Mesothelial cell of epicardium (in vitro differentiated cells): ENCODE results near the gene PLXND1. TPM values are rescaled to one million over a fixed set of nuclear protein-coding genes. Genes with fewer than 3 reads are reported as not detected.

Experiments used
- DNase-seq, 2 experiments: peaks; one replicate each; pipeline ENCODE4 v3.0.0; 2021; ENCODE audit warnings: low spot score in 2 of 2; ENCODE audit not compliant: unreplicated experiment in 2 of 2
- H3K27ac Mint-ChIP-seq: 2 replicates; pipeline ENCODE4 v1.8.0; 2021; ENCODE audit warnings: mixed read lengths
- H3K27me3 Mint-ChIP-seq: 2 replicates; pipeline ENCODE4 v1.8.0; 2021; ENCODE audit warnings: low read depth, mixed read lengths
- H3K36me3 Mint-ChIP-seq: 2 replicates; pipeline ENCODE4 v1.8.0; 2021; ENCODE audit warnings: mixed read lengths
- H3K4me1 Mint-ChIP-seq: 2 replicates; pipeline ENCODE4 v1.8.0; 2021; ENCODE audit warnings: mixed read lengths
- H3K4me3 Mint-ChIP-seq: 2 replicates; pipeline ENCODE4 v1.8.0; 2021; ENCODE audit warnings: mild to moderate bottlenecking, moderate library complexity, mixed read lengths
- H3K9me3 Mint-ChIP-seq: 2 replicates; pipeline ENCODE4 v1.8.0; 2021; ENCODE audit warnings: mixed read lengths
- total RNA-seq: library from RNA; stranded (reverse); gene quantifications from 3 replicates; pipeline ENCODE4 v1.2.1, GENCODE V29; 2021
- TF ChIP-seq, protein P1 (sequence below): fragments of 200-600 bp; sonication (generic); IDR thresholded peaks from one replicate; pipeline ENCODE4 v1.5.0; 2021; ENCODE audit warnings: antibody characterized with exemption; ENCODE audit not compliant: unreplicated experiment

The PLXND1 gene
- total RNA-seq, 1 donor from 2014 or later = 60.6 TPM

GRCh38 chr3:129638481-129638880 lies 32.0 kb upstream of the PLXND1 start:
- H3K27ac Mint-ChIP-seq = no peak overlapping the region
- H3K27me3 Mint-ChIP-seq = no peaks in the 10 kb centered on the region
- H3K4me1 Mint-ChIP-seq = no peaks in the 10 kb centered on the region
- DNase-seq = no peak
- peaks cover 6% of the 10 kb centered on the region for H3K36me3 Mint-ChIP-seq
- TF ChIP-seq, protein P1, sequence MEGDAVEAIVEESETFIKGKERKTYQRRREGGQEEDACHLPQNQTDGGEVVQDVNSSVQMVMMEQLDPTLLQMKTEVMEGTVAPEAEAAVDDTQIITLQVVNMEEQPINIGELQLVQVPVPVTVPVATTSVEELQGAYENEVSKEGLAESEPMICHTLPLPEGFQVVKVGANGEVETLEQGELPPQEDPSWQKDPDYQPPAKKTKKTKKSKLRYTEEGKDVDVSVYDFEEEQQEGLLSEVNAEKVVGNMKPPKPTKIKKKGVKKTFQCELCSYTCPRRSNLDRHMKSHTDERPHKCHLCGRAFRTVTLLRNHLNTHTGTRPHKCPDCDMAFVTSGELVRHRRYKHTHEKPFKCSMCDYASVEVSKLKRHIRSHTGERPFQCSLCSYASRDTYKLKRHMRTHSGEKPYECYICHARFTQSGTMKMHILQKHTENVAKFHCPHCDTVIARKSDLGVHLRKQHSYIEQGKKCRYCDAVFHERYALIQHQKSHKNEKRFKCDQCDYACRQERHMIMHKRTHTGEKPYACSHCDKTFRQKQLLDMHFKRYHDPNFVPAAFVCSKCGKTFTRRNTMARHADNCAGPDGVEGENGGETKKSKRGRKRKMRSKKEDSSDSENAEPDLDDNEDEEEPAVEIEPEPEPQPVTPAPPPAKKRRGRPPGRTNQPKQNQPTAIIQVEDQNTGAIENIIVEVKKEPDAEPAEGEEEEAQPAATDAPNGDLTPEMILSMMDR = no peak
- H3K4me3 Mint-ChIP-seq = no peak overlapping the region
- peaks cover 16% of the 10 kb centered on the region for H3K9me3 Mint-ChIP-seq

DNA sequence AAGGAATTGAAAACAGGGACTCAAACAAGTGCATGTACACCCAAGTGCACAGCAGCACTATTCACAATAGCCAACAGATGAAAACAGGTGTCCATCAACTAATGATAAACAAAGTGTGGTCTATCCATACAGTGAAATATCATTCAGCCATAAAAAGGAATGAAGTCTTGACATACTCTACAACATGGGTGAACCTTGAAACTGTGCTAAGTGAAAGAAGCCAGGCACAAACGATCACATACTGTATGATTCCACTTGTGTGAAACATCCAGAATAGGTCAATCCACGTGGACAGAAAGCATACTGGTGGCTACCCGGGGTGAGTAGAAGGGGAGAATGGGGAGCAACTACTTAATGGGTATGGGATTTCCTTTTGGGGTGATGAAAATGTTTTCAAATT lies 29.6 kb upstream of the PLXND1 start:
- H3K27ac Mint-ChIP-seq = no peak overlapping the region
- H3K36me3 Mint-ChIP-seq = peaks cover 6% of the 10 kb centered on the region
- TF ChIP-seq, protein P1 = no peak
- no peaks in the 10 kb centered on the region for H3K27me3 Mint-ChIP-seq
- no peak for DNase-seq
- peaks cover 16% of the 10 kb centered on the region for H3K9me3 Mint-ChIP-seq
- H3K4me1 Mint-ChIP-seq = no peaks in the 10 kb centered on the region
- H3K4me3 Mint-ChIP-seq = no peak overlapping the region

DNA sequence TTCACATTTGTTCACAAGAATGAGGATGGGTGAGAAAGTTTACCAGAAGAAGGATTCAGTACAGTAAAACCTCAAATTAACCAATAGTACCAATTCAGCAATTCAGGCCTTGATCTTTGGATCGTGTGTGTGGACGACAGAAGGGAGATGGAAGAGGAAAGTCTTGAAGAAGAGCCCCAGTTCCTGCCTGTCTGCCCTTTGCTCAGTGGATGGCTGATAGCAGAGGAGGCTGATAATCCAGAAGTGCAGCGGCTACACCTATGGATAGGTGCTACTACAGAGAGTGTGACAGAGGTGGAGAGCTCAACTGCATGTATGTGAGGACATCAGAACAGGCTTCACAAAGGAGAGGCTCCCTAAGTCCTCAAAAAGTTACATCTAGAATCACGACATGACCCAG lies 29.2 kb upstream of the PLXND1 start:
- no peak for DNase-seq
- no peaks in the 10 kb centered on the region for H3K4me1 Mint-ChIP-seq
- H3K27me3 Mint-ChIP-seq = no peaks in the 10 kb centered on the region
- peaks cover 6% of the 10 kb centered on the region for H3K36me3 Mint-ChIP-seq
- no peak overlapping the region for H3K4me3 Mint-ChIP-seq
- TF ChIP-seq, protein P1 = no peak
- H3K27ac Mint-ChIP-seq = no peak overlapping the region
- H3K9me3 Mint-ChIP-seq = peaks cover 16% of the 10 kb centered on the region

DNA sequence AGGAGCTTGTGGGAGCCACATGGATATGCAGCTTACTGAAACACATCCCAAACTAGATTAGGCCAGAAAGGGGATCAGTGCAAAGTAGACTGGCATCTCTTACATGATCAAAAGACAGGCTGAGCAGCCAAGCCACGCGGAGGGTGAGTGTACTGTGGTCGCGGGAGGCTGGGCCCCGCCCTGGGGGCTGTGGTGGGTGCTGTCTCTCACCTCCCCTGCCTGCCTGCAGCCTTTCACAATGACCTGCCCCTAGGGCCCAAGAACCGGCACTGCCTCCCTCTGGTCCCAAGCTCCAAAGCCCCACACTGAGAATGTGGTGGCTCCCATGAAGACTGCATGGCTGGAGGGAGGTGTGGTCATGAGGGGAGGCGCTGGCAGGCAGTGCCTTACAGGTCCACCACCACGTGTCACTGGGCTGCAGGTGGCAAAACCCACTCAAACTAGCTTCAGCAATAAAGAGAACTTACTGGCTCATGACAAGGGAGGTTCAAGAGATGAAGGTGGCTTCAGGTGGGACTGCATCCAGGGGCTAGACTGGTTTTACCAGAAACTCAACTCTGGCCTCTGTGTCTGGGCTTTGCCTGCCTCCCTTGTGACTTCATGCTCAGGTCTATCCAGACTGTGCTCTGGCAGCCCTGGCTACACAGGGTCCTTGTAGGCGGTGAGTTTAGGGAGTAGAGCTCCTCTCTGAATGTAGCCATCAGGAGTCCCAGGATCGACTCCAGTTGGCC lies 27.4 kb upstream of the PLXND1 start:
- TF ChIP-seq, protein P1 = no peak
- DNase-seq = no peak
- no peaks in the 10 kb centered on the region for H3K27me3 Mint-ChIP-seq
- no peaks in the 10 kb centered on the region for H3K4me1 Mint-ChIP-seq
- H3K27ac Mint-ChIP-seq = no peak overlapping the region
- no peak overlapping the region for H3K4me3 Mint-ChIP-seq
- H3K36me3 Mint-ChIP-seq = peaks cover 6% of the 10 kb centered on the region
- H3K9me3 Mint-ChIP-seq = peaks cover 16% of the 10 kb centered on the region

DNA sequence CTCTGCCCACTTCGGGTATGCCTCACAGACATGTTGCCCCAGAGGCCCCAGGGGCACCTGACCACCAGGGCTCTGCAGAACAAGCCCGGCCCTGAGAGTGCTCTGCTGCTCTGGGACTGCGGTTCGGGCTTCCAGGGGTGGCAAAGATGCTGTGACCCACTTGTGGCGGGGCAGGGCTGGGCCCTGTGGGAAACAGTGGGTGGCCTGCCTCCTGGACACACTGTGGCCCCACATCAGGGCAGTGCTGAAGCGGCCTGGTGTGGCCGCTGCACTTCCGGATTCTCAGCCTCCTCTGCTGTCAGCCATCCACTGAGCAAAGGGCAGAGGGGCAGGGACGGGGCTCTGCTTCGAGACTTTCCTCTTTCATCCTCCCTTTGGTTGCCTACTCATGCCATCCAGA lies 26.5 kb upstream of the PLXND1 start:
- H3K36me3 Mint-ChIP-seq = peaks cover 6% of the 10 kb centered on the region
- no peak overlapping the region for H3K27ac Mint-ChIP-seq
- no peak for DNase-seq
- no peak overlapping the region for H3K4me3 Mint-ChIP-seq
- H3K4me1 Mint-ChIP-seq = peaks cover 3% of the 10 kb centered on the region
- TF ChIP-seq, protein P1 = no peak
- peaks cover 16% of the 10 kb centered on the region for H3K9me3 Mint-ChIP-seq
- H3K27me3 Mint-ChIP-seq = no peaks in the 10 kb centered on the region
